ENCODE results near the gene TERT.

TERT gene

DNA sequence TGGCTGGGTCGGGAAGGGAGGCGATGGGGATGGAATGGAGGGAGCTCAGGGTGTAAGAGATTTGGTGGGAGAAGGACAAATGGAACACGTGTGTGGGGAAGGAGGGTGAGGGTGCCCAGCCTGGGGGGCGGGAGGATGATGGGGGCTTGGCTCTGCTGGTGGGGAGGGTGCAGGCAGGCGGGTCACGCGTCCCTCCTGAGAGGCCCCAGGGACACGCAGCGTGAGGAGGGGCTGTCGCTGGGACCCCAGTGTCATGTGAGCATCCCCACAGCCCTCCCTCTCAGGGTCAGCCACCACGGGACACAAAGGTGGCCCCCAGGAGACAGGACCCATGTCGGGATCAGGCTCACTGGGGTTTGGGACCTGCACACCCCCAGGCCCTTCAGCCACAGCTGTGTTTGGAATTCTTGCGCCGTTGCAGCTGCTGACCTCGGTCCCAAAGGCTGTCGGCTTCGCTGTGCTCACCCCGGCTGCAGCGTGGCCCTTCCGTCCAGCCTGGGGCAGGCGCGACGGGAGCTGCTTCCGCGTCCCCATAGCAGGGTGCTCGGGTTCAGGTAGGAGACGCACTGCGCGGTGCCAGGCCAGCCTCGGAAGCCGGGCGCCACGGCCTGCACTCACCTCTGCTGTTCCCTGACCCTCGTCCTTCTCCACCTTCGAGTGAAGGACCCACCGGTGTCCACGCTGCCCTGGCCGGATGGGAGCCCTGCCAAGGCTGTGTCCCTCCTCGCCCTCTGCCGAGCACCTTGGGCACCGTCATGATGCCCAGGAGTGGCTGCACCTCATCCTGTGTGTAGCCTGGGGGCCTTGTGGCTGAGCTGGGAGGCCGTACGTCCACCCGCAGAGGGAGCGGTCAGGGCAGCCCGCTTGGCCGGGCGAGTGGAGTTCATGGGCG is 88.1 kb downstream of the TERT start:
- DNase-seq (ENCODE audit: low spot score) = no peak

GRCh38 chr5:1205255-1206180 is 89.3 kb downstream of the TERT start:
- no peak for DNase-seq (ENCODE audit: low spot score)

GRCh38 chr5:1204693-1205242 is 90.1 kb downstream of the TERT start:
- DNase-seq (ENCODE audit: low spot score) = peak; percentile 9

- no peak for DNase-seq (ENCODE audit: low spot score)
These were observed 90.7 kb downstream of the TERT start for GRCh38 chr5:1203968-1204692.

- DNase-seq (ENCODE audit: low spot score) = no peak
These were observed 91.4 kb downstream of the TERT start for GRCh38 chr5:1203311-1203967.
